AG04450 (cell line): Measurements from ENCODE around the gene TMOD4. TPM values are rescaled to one million over a fixed set of nuclear protein-coding genes. Genes with fewer than 3 reads are reported as not detected.

ENCODE experiments used
- CTCF ChIA-PET: fragments of 300-600, 350-600 bp; formaldehyde crosslinking; extraction: SDS; loops from one replicate; lab custom pipeline; 2022; ENCODE audit warnings: antibody characterized with exemption, inconsistent platforms; lab: Charles Lee
- POLR2A ChIA-PET: fragments of 350-600 bp; formaldehyde crosslinking; extraction: SDS; loops from one replicate; lab custom pipeline; 2021; ENCODE audit warnings: antibody characterized with exemption, inconsistent platforms; lab: Yijun Ruan, JAX
- DNase-seq: peaks from one replicate; pipeline ENCODE4 v3.0.0-alpha.2; 2011; ENCODE audit warnings: low read depth, low spot score
- H3K27ac ChIP-seq: one replicate; pipeline ENCODE4 v1.5.1; 2012; ENCODE audit warnings: low read depth, low read length, control low read depth
- H3K27me3 ChIP-seq: one replicate; pipeline ENCODE4 v1.6.0; 2012; ENCODE audit warnings: low read length; ENCODE audit not compliant: control insufficient read depth, insufficient read depth
- H3K4me3 ChIP-seq: 2 replicates; pipeline ENCODE4 v1.5.1; 2011; ENCODE audit warnings: mild to moderate bottlenecking, low read depth, low read length, control low read depth
- H3K9me3 ChIP-seq: 2 replicates; pipeline ENCODE4 v1.5.1; 2012; ENCODE audit warnings: low read length; ENCODE audit not compliant: control insufficient read depth, insufficient read depth
- CTCF ChIP-seq: IDR thresholded peaks from 2 replicates; pipeline ENCODE4 v1.5.1; 2011; ENCODE audit warnings: low read depth, low read length, control low read depth, inconsistent platforms
- polyA plus RNA-seq: library from polyadenylated mRNA; depleted of rRNA; stranded (reverse); fragments of >200 nt; gene quantifications from 2 replicates; pipeline ENCODE4 v1.2.3, GENCODE V29; 2011

TMOD4 gene
- polyA plus RNA-seq, 1 experiment, result not detected

- Histone ChIP-seq H3K4me3 (peak overlapping the region; percentile 73), H3K27me3 (no peaks in the 10 kb centered on the region), H3K9me3 (peaks cover 2% of the 10 kb centered on the region; the same call in 1 of the 2 replicates), H3K27ac (no peak overlapping the region)
- no peak for TF ChIP-seq CTCF
- POLR2A ChIA-PET, result no interaction called here
- DNase-seq, result no peak
- CTCF ChIA-PET, result interaction anchor here (1.0 kb wide), 1 partner anchor 46 kb away, joined by 12 read pairs; no protein-coding TSS in a partner anchor
Measured at GRCh38 chr1:151145304-151146071, 30.3 kb downstream of the TMOD4 start.

GRCh38 chr1:151144474-151145303, 31.1 kb downstream of the TMOD4 start:
- TF ChIP-seq CTCF, result no peak
- no peak for DNase-seq
- H3K4me3 ChIP-seq, result no peak overlapping the region
- peaks cover 2% of the 10 kb centered on the region; the same call in 1 of the 2 replicates for H3K9me3 ChIP-seq
- no peaks in the 10 kb centered on the region for H3K27me3 ChIP-seq
- CTCF ChIA-PET, result interaction anchor here (1.0 to 1.3 kb wide), 2 partner anchors 45 kb away, joined by 5 to 12 read pairs; no protein-coding TSS in a partner anchor
- H3K27ac ChIP-seq, result no peak overlapping the region
- POLR2A ChIA-PET, result no interaction called here

- ChIA-PET CTCF (interaction anchor here (1.3 kb wide), 1 partner anchor 44 kb away, joined by 5 read pairs; no protein-coding TSS in a partner anchor), POLR2A (no interaction called here)
- no peak for TF ChIP-seq CTCF
- Histone ChIP-seq H3K27ac (no peak overlapping the region), H3K9me3 (peaks cover 2% of the 10 kb centered on the region; the same call in 1 of the 2 replicates), H3K27me3 (no peaks in the 10 kb centered on the region), H3K4me3 (no peak overlapping the region)
- no peak for DNase-seq
Measured at GRCh38 chr1:151143986-151144385, 31.8 kb downstream of the TMOD4 start.

- CTCF ChIA-PET, result no interaction called here
- no peak for TF ChIP-seq CTCF
- POLR2A ChIA-PET, result no interaction called here
- Histone ChIP-seq H3K9me3 (peaks cover 2% of the 10 kb centered on the region; the same call in 1 of the 2 replicates), H3K27ac (no peak overlapping the region), H3K27me3 (no peaks in the 10 kb centered on the region), H3K4me3 (no peak overlapping the region)
- DNase-seq, result no peak
Measured at GRCh38 chr1:151143057-151143435, 32.7 kb downstream of the TMOD4 start.
